Measurements from ENCODE around the gene HPRT1.

The HPRT1 gene

GRCh38 chrX:134544135-134544512 lies 84.2 kb downstream of the HPRT1 start:
- no peak for DNase-seq (ENCODE audit: low spot score)

GRCh38 chrX:134544513-134545151 lies 84.7 kb downstream of the HPRT1 start:
- no peak for DNase-seq (ENCODE audit: low spot score)

- no peak for DNase-seq (ENCODE audit: low spot score)
Observed at GRCh38 chrX:134545510-134545909, 85.5 kb downstream of the HPRT1 start.

- DNase-seq (ENCODE audit: low spot score) = no peak
Observed at GRCh38 chrX:134546187-134546586, 86.2 kb downstream of the HPRT1 start.

GRCh38 chrX:134547047-134547679 lies 87.2 kb downstream of the HPRT1 start:
- no peak for DNase-seq (ENCODE audit: low spot score)

GRCh38 chrX:134548257-134549201 lies 88.6 kb downstream of the HPRT1 start:
- DNase-seq (ENCODE audit: low spot score) = no peak
